GM21619 (cell line): ENCODE data around the gene NES.

ENCODE experiments used
- ATAC-seq: cut with Tn5 transposase; IDR thresholded peaks from one replicate; pipeline ENCODE4 v1.9.1; 2021; ENCODE audit not compliant: unreplicated experiment

The NES gene

GRCh38 chr1:156676820-156677615, at the start of gene NES:
TSS of gene NES (minus strand) at chr1:156677407. CDS start at chr1:156677264, 143 bp downstream.
- ATAC-seq = no peak

- ATAC-seq = no peak
Measured at GRCh38 chr1:156726549-156727226, 49.5 kb upstream of the NES start.

GRCh38 chr1:156725683-156726280, 48.6 kb upstream of the NES start:
- ATAC-seq = peak; percentile 34

DNA sequence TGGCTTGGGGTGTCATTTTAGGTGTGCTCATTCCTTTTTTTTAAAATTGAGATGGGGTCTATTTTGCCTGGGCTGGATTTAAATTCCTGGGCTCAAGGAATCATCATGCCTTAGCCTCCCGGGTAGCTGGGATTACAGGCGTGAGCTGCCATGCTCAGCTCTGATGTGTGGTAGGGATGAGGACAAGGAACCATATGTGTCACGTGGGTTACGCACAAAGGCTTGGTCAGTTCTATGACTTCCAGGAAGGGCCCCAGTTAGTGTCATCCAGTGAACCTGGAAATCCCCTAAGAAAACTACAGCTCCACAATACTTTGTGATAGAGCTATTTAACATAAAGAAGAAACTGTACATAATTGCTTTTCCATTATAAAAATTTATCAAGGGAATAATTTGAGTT, 44.3 kb upstream of the NES start:
- ATAC-seq = no peak

GRCh38 chr1:156721131-156721530, 43.9 kb upstream of the NES start:
- ATAC-seq = no peak

- no peak for ATAC-seq
Measured at GRCh38 chr1:156717351-156717750, 40.1 kb upstream of the NES start.

- ATAC-seq = no peak
Measured at GRCh38 chr1:156714830-156715229, 37.6 kb upstream of the NES start.

- ATAC-seq = no peak
Measured at GRCh38 chr1:156712626-156713025, 35.4 kb upstream of the NES start.

DNA sequence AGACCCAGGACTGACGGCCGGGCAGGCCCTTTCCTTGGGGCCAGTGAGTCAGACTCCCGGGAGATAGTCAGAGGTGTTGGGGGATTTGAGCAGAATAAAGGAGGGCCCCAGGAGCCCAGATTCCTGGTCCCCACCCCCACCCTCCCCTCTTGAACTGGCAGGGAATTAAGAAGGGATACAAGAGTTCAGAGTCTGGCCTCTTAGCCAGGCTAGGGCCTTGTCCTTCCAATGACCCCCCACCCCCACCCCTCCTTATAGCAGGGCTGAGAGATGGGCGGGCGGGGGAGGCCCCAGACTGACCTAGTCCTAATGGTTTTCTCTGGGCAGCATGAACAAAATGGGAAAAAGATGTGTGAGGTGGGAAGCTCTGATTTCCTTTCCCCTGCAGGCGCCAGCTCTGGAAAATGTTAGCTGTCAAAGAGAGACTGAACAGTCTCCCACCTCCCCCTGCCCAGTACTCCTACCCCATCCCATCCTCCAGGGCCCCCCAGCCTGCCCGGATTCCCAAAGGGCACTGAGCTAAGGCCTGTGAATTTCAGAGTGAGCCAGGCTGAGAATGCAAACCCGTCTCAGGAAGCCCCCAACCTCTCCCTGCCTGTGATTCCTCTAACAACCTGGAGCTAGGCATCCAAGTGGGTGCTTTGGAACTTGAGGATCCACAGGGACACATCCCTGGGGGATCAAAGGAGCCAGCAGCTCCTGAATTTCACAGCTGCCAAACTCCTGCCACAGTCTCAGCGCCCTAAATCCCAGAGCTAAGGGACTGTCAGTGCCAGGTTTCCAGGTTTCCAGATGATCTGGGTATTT, 34.0 kb upstream of the NES start:
- ATAC-seq = no peak

DNA sequence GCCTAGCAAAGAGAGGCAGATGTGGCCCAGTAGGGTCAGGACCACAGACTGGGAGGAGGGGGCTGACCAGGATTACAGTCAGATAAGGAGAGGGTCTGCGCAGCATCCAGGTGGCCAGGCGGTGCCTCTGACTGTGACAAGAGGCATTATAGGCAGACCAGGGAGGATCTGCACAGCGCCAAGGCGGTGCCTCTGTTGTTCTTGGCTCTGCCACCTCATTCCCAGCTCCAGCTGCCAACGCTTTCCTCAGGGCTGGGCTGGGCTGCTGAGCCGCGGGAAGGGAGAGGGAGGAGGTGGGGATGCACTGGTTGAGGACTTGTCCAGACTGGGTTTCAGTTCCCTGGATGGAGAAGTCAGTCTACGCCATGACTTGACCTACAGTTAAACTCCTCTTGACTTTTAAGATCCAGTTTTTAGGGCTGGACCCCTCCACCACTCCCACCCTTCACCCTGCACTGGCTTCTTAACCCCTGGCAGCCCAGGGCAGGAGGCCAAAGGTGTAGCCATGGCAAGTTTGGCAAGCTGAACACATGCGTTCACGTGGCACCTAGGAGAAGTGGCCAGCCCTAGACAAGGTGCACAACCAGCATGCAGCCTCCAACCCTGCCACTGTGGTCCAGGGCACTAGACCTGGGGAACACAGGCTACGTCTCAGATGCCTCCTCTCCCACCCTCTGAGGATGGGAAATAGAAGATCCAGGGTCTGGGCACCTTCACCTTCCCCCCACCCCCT, 32.7 kb upstream of the NES start:
- no peak for ATAC-seq

- ATAC-seq = no peak
Measured at GRCh38 chr1:156709031-156709430, 31.8 kb upstream of the NES start.

DNA sequence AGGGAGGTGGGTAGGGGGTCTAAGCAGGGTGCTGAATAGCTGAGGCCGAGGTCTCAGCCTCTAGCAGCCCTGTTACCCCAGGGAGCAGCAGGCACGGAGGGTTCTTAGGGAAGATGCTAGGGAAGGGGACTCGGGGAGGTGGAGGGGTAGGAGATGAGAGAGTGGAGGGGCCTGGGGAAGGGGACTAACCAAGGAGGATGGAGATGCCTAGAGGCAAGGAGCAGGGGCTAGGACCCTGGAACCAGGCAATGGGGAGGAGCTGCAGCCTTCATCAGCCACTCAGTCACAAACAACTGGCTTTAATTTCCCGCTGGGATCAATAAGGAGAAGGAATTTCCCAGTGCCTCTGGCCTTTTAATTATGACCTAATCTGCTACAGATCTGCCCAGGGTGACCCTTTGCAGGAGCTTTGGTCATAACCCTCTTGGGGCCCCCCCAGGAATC, 31.0 kb upstream of the NES start:
- no peak for ATAC-seq

- no peak for ATAC-seq
Measured at GRCh38 chr1:156707417-156708217, 30.4 kb upstream of the NES start.

GRCh38 chr1:156706657-156707416, 29.6 kb upstream of the NES start:
- ATAC-seq = no peak

- no peak for ATAC-seq
Measured at GRCh38 chr1:156705918-156706656, 28.9 kb upstream of the NES start.

GRCh38 chr1:156705321-156705917, 28.2 kb upstream of the NES start, which contains the start of gene CRABP2:
TSS of gene CRABP2 (minus strand) at chr1:156705583. CDS start at chr1:156705446, 137 bp downstream.
- ATAC-seq = no peak

DNA sequence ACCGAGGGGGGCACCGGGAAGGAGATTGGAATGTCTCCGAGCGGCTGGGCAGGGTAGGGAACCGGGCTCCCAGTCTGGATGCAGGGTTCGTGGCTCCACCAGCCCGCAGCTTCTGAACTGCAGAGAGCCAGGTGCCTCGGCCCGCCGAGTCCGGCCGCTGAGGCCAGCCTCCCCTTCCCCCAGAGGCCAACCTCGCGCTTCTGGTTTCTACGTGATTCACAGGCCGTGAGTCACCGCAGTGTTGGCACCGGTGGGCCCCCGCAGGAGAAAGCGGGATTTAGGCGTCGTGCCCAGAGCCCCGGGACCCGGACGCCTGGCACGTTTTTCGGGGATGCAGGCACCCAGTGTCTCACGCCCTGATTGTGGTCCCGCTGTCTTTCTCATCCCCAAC, 27.7 kb upstream of the NES start:
- no peak for ATAC-seq
